HCT116 (cell line): Measurements from ENCODE around the gene CYSRT1. TPM values are rescaled to one million over a fixed set of nuclear protein-coding genes. Genes with fewer than 3 reads are reported as not detected.
A peak's percentile ranks its signal among the peaks of the same experiment; 100 is the strongest.

Experiments
- ATAC-seq: fragments of 200-7000 bp; cut with Tn5 transposase; 2 replicates; pipeline ENCODE4 v1.9.1; 2020; ENCODE audit warnings: mild to moderate bottlenecking, moderate library complexity
- BruUV-seq: library from RNA; stranded (reverse); fragments of 400-500 nt; replicated peaks from 2 replicates; lab custom pipeline; 2021; lab: Mats Ljungman, UMichigan
- CTCF ChIA-PET: fragments of 300-600 bp; sonication (Branson Sonifier 250); formaldehyde crosslinking; loops from one replicate; lab custom pipeline; 2021; ENCODE audit warnings: antibody characterized with exemption; lab: Charles Lee
- POLR2A ChIA-PET: fragments of 300-600, 350-600 bp; sonication (Branson Sonifier 250); formaldehyde crosslinking; loops from one replicate; lab custom pipeline; 2021; ENCODE audit warnings: antibody characterized with exemption; lab: Charles Lee
- RAD21 ChIA-PET, 2 experiments: fragments of 300-600 bp; sonication (Branson Sonifier 250); formaldehyde crosslinking; loops; one replicate each; lab custom pipeline; 2023; ENCODE audit warnings: low total read pairs in 2 of 2; ENCODE audit not compliant: uncharacterized antibody in 2 of 2, unreplicated experiment in 2 of 2, low non-redundant PET in 1 of 2; lab: Charles Lee
- DNase-seq: peaks from one replicate; pipeline ENCODE4 v3.0.0-alpha.2; 2010; ENCODE audit warnings: low read depth, low spot score
- H2AFZ ChIP-seq: fragments of 200-600 bp; shearing (Covaris generic), sonication (generic); 2 replicates; pipeline ENCODE4 v1.6.1; 2017; ENCODE audit warnings: low read depth, mixed run types, mixed read lengths, antibody characterized with exemption, low read length; ENCODE audit not compliant: poor library complexity, severe bottlenecking
- H3K27ac ChIP-seq: 2 replicates; pipeline ENCODE4 v1.5.1; 2012; ENCODE audit warnings: low read depth, low read length
- H3K27me3 ChIP-seq: fragments of 200-600 bp; sonication (generic); 2 replicates; pipeline ENCODE4 v1.6.1; 2016; ENCODE audit warnings: mixed run types, low read length, mixed read lengths; ENCODE audit not compliant: insufficient read depth
- H3K36me3 ChIP-seq, 2 experiments: fragments of 200-500 bp in 1 of 2; fragments of 200-600 bp in 1 of 2; sonication (Bioruptor generic) in 1 of 2; sonication (generic) in 1 of 2; 2 replicates each; pipeline versions ENCODE4 v1.5.1 to v1.6.1; 2014 to 2016; ENCODE audit warnings: low read length in 2 of 2, inconsistent platforms in 1 of 2, mixed read lengths in 1 of 2, mixed run types in 1 of 2; ENCODE audit not compliant: insufficient read depth in 2 of 2, control insufficient read depth in 1 of 2
- H3K4me1 ChIP-seq, 2 experiments: fragments of 200-600 bp in 1 of 2; sonication (generic) in 1 of 2; 2 replicates each; pipeline versions ENCODE4 v1.5.1 to v1.6.1; 2012 to 2017; ENCODE audit warnings: low read length in 2 of 2, inconsistent platforms in 1 of 2, mild to moderate bottlenecking in 1 of 2, mixed read lengths in 1 of 2, mixed run types in 1 of 2, moderate library complexity in 1 of 2; ENCODE audit not compliant: insufficient read depth in 2 of 2, control insufficient read depth in 1 of 2
- H3K4me2 ChIP-seq: fragments of 200-600 bp; sonication (generic); 2 replicates; pipeline ENCODE4 v1.6.1; 2017; ENCODE audit warnings: mixed run types, low read length, mixed read lengths
- H3K4me3 ChIP-seq, 2 experiments: fragments of 200-600 bp in 1 of 2; sonication (generic) in 1 of 2; replicated peaks in 1 of 2; 2 replicates each; pipeline ENCODE4 v1.5.1; 2011 to 2016; ENCODE audit warnings: low read length in 2 of 2, control low read depth in 1 of 2, low read depth in 1 of 2, mild to moderate bottlenecking in 1 of 2, mixed read lengths in 1 of 2, mixed run types in 1 of 2
- H3K79me2 ChIP-seq: fragments of 200-600 bp; sonication (generic); 2 replicates; pipeline ENCODE4 v1.6.1; 2017; ENCODE audit warnings: mild to moderate bottlenecking, mixed run types, low read length, moderate library complexity, mixed read lengths; ENCODE audit not compliant: insufficient read depth
- H3K9ac ChIP-seq: fragments of 200-600 bp; sonication (generic); 2 replicates; pipeline ENCODE4 v1.6.1; 2016; ENCODE audit warnings: low read length, mixed read lengths
- H3K9me2 ChIP-seq: fragments of 200-600 bp; sonication (generic), shearing (Covaris generic); 2 replicates; pipeline ENCODE4 v1.6.1; 2017; ENCODE audit warnings: mixed run types, mild to moderate bottlenecking, moderate library complexity; ENCODE audit not compliant: insufficient read depth
- H3K9me3 ChIP-seq, 2 experiments: fragments of 200-500 bp in 1 of 2; fragments of 200-600 bp in 1 of 2; sonication (Bioruptor generic) in 1 of 2; sonication (generic) in 1 of 2; 2 replicates each; pipeline ENCODE4 v1.6.1; 2014 to 2017; ENCODE audit warnings: low read length in 2 of 2, mixed read lengths in 2 of 2, inconsistent platforms in 1 of 2, low read depth in 1 of 2, mild to moderate bottlenecking in 1 of 2, mixed run types in 1 of 2, moderate library complexity in 1 of 2; ENCODE audit not compliant: control insufficient read depth in 1 of 2, insufficient read depth in 1 of 2
- H4K20me1 ChIP-seq: fragments of 200-600 bp; sonication (generic), shearing (Covaris generic); 2 replicates; pipeline ENCODE4 v1.6.1; 2017; ENCODE audit warnings: mixed run types, mild to moderate bottlenecking, moderate library complexity; ENCODE audit not compliant: insufficient read depth
- CTCF ChIP-seq, 3 experiments: fragments of 200-600 bp in 1 of 3; sonication (generic) in 1 of 3; IDR thresholded peaks in 2 of 3; conservative IDR thresholded peaks in 1 of 3; 2 replicates each; pipeline ENCODE4 v1.5.1; 2012 to 2017; ENCODE audit warnings: low read depth in 2 of 3, low read length in 2 of 3, antibody characterized with exemption in 1 of 3, borderline replicate concordance in 1 of 3, control low read depth in 1 of 3, mild to moderate bottlenecking in 1 of 3, mixed read lengths in 1 of 3, mixed run types in 1 of 3, moderate library complexity in 1 of 3; ENCODE audit not compliant: insufficient read depth in 1 of 3
- REST ChIP-seq: IDR thresholded peaks from 2 replicates; pipeline ENCODE4 v1.6.1; 2012; ENCODE audit warnings: low read depth
- intact Hi-C: fragments of 100-400 bp; cut with micrococcal nuclease; formaldehyde crosslinking; loops from 2 replicates; pipeline ENCODE4 v1.10.0; 2022
- total RNA-seq: library from RNA; stranded (reverse); gene quantifications from one replicate; pipeline ENCODE4 v1.2.1, GENCODE V29; 2021; ENCODE audit not compliant: unreplicated experiment

Gene CYSRT1
- total RNA-seq, 1 experiment from 2014 or later: 4.3 TPM

DNA sequence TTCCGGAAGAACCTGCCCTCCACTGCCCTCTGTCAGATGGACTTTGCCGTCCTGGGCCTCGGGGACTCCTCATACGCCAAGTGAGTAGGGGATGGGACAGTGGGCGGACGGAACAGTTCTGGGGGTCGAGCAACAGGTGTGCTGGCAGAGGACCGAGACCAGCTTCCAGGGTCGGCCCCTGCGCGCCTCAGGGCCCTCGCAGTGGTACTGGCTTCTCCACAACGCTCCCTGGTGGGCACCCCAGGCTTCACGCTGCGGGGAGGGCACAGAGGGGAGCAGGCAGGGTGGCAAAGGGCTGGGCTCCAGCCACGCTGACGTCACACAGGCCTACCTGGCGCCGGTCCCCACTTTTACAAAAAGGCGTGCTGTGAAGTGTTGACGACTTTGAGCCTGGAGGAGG lies 12.5 kb upstream of the CYSRT1 start:
- POLR2A ChIA-PET: interaction anchor here (1.4 kb wide), 1 partner anchor 49 kb away, joined by 3 read pairs; no protein-coding TSS in a partner anchor
- peaks cover 10 to 23% of the 10 kb centered on the region in 2 experiments for H3K4me1 ChIP-seq
- no peak overlapping the region for H3K27ac ChIP-seq
- RAD21 ChIA-PET: no interaction called here
- no peak overlapping the region for H3K4me3 ChIP-seq
- CTCF ChIA-PET: no interaction called here
- H3K36me3 ChIP-seq: peaks cover 0 to 7% of the 10 kb centered on the region in 2 experiments; a peak in 1 of 4 replicates
- no peaks in the 10 kb centered on the region for H3K27me3 ChIP-seq
- H2AFZ ChIP-seq: no peak overlapping the region
- peaks cover 1% of the 10 kb centered on the region; the same call in 1 of the 2 replicates for H3K79me2 ChIP-seq
- no peak for DNase-seq
- intact Hi-C loops: no loop called here
- no peak overlapping the region for H3K9ac ChIP-seq
- TF ChIP-seq REST: no peak
- peak in 2 of 3 experiments; percentile 22 to 28; a peak in 2 of 6 replicates for TF ChIP-seq CTCF (IDR thresholded peaks at IDR 0.05 in 2 of 3, conservative IDR thresholded peaks at IDR 0.05 in 1 of 3; ENCODE audit: borderline replicate concordance in 1 of 3, insufficient read depth in 1 of 3, low read depth in 2 of 3, low read length in 2 of 3)
- TF ChIP-seq, all 23 proteins: peak for 1
- Histone ChIP-seq H4K20me1 (no peaks in the 10 kb centered on the region), H3K4me2 (no peak overlapping the region), H3K9me3 (no peaks in the 10 kb centered on the region), H3K9me2 (no peaks in the 10 kb centered on the region)
- no peak for ATAC-seq
- no TSS peak for BruUV-seq
